ENCODE results near the gene STAT1. TPM values are rescaled to one million over a fixed set of nuclear protein-coding genes. Genes with fewer than 3 reads are reported as not detected.

STAT1 gene
- total and polyA plus RNA-seq, 4 donors: 30.1 to 70.7 (median 55.7) TPM

DNA sequence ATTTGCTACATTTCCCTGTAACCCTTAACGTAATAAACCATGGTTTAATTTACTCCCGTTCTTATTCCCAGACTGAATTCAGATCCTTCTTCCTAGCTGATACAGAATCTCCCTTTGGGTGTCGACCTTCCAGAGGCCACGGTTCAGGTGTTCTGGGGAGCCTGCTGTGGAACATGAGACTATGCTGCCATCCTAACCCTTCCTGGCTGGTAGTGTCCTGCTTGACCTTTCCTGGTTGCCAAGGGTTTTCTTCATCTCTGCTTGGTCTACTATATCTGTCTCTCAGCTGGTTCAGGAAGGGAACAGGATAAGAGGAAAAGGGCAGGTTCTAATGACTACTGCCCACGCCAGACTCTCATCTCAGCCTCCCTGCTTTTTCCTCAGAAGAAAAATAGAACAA, 36.5 kb downstream of the STAT1 start:
- Histone ChIP-seq H3K27me3 (ENCODE audit: control insufficient read depth in 1 of 2, insufficient read depth in 2 of 2, low read length in 1 of 2) (no peaks in the 10 kb centered on the region), H3K36me3 (ENCODE audit: control insufficient read depth in 1 of 2, insufficient read depth in 2 of 2, low read length in 1 of 2) (peaks cover 6% of the 10 kb centered on the region in 2 donors), H3K4me1 (ENCODE audit: control insufficient read depth in 1 of 2, insufficient read depth in 2 of 2, low read length in 2 of 2) (no peaks in the 10 kb centered on the region), H3K9me3 (ENCODE audit: control insufficient read depth, low read length) (no peaks in the 10 kb centered on the region), H3K27ac (ENCODE audit: low read depth in 1 of 2, low read length in 2 of 2) (no peak overlapping the region), H3K4me3 (ENCODE audit: low read length in 2 of 2) (no peak overlapping the region)
- ATAC-seq (ENCODE audit: low FRiP score): no peak
- 93 to 96% methylated on average over 5 of the region's 5 CpGs for WGBS, 2 donors
- DNase-seq: no peak
- intact Hi-C loops (cut with DNase I): no loop called here

DNA sequence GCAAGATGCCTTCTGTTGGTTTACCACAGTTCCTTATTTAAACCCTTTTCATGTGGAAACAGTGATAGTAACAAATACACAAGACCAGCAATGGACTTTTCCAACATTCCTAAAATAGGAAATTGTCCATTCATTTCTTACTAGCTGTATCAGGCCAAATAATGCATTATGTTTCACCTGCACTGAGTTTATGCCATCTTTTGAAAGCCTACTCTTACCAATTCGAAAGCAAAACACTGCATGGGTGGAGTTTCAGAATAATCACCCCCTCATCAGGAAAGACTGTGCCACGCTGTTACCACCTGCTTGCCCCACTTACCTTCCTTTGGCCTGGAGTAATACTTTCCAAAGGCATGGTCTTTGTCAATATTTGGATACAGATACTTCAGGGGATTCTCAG, 37.5 kb downstream of the STAT1 start:
- H3K4me3 ChIP-seq (ENCODE audit: low read length in 2 of 2): no peak overlapping the region
- no peak for DNase-seq
- intact Hi-C loops (cut with DNase I): no loop called here
- H3K27ac ChIP-seq (ENCODE audit: low read depth in 1 of 2, low read length in 2 of 2): no peak overlapping the region
- H3K4me1 ChIP-seq (ENCODE audit: control insufficient read depth in 1 of 2, insufficient read depth in 2 of 2, low read length in 2 of 2): no peaks in the 10 kb centered on the region
- H3K9me3 ChIP-seq (ENCODE audit: control insufficient read depth, low read length): no peaks in the 10 kb centered on the region
- WGBS, 2 donors: 97 to 98% methylated on average over 2 of the region's 2 CpGs
- no peaks in the 10 kb centered on the region for H3K27me3 ChIP-seq (ENCODE audit: control insufficient read depth in 1 of 2, insufficient read depth in 2 of 2, low read length in 1 of 2)
- H3K36me3 ChIP-seq (ENCODE audit: control insufficient read depth in 1 of 2, insufficient read depth in 2 of 2, low read length in 1 of 2): peaks cover 6% of the 10 kb centered on the region in 2 donors
- ATAC-seq (ENCODE audit: low FRiP score): no peak

DNA sequence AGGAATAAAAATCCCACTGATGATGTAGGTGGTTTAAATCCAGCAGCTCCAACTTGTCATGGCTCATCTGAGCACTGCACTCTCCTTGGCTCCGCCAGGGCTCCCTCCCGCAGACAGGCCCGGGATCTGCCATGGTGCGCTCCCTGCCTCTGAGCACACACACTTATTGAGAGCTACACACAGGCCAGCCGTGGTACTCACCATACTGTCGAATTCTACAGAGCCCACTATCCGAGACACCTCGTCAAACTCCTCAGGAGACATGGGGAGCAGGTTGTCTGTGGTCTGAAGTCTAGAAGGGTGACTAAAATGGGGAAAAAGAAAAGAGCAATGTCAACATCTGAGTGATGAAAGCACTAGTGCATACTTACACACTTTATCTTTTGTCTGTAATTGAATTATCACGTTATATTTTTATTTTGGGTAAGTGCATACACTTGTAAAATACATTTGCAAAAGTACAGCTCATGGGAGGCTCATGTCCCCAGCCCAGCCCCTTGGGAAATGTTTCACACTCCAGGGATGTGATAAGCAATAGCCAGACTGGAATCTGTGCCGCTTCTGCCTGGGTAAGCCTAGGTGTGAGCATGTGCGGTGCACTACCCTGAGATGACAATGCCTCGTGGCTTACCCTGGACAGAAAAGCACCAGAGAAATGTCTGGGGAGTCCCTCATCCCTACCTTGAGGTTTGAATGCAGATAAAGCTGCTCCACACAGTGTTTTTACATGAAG, 39.2 kb downstream of the STAT1 start:
- Histone ChIP-seq H3K36me3 (ENCODE audit: control insufficient read depth in 1 of 2, insufficient read depth in 2 of 2, low read length in 1 of 2) (peaks cover 4 to 6% of the 10 kb centered on the region in 2 donors), H3K4me3 (ENCODE audit: low read length in 2 of 2) (no peak overlapping the region), H3K4me1 (ENCODE audit: control insufficient read depth in 1 of 2, insufficient read depth in 2 of 2, low read length in 2 of 2) (no peaks in the 10 kb centered on the region), H3K9me3 (ENCODE audit: control insufficient read depth, low read length) (no peaks in the 10 kb centered on the region), H3K27me3 (ENCODE audit: control insufficient read depth in 1 of 2, insufficient read depth in 2 of 2, low read length in 1 of 2) (no peaks in the 10 kb centered on the region), H3K27ac (ENCODE audit: low read depth in 1 of 2, low read length in 2 of 2) (no peak overlapping the region)
- DNase-seq: no peak
- ATAC-seq (ENCODE audit: low FRiP score): peak; percentile 54
- intact Hi-C loops (cut with DNase I): no loop called here
- WGBS, 2 donors: 80 to 85% methylated on average over 12 of the region's 12 CpGs

DNA sequence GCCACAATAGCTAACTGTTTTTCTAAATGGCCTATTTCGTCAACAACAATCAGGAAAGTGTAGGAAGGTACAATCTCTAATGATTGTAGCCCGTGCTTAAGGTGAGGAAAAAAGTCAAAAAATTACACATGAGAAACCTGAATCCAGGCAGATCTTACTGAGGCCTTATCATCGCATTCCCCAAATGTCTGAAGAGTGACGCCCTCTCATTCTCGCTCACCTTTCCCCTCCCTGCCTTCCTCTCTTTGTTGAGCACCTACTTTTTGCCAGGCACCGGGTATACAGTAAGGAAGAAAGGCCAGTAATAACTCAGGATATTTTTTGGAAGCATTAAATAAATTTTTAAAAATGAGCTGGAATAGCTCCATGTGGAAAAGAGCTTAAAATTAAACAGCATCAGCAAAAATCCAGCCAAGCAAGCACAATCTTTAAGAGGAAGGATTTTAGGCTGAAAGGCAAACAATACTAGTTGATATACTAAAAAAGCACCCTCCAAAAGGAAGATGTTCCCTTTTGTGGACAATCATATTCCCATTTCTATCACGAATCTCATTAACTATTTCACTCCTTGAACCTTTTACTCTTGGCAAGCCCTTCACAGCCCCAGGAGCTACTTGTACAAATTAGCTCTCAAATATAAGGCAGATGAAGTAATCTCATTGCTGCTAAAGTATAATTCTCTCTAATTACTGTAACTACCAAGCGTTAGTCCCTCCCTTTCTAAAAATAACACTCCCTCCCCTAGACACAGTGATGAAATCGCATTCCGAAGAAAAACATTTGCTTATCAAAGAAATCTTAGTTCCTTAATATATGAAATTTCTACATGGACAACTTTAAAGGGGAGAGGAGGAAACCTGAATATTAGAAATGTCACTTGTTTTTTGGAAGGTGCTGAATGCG, 40.0 kb downstream of the STAT1 start:
- DNase-seq (no peak), ATAC-seq (ENCODE audit: low FRiP score) (no peak)
- no peaks in the 10 kb centered on the region for H3K9me3 ChIP-seq (ENCODE audit: control insufficient read depth, low read length)
- H3K27ac ChIP-seq (ENCODE audit: low read depth in 1 of 2, low read length in 2 of 2): no peak overlapping the region
- WGBS, 2 donors: 55 to 61% methylated on average over 11 of the region's 11 CpGs
- intact Hi-C loops (cut with DNase I): no loop called here
- H3K4me3 ChIP-seq (ENCODE audit: low read length in 2 of 2): no peak overlapping the region
- peaks cover 4 to 6% of the 10 kb centered on the region in 2 donors for H3K36me3 ChIP-seq (ENCODE audit: control insufficient read depth in 1 of 2, insufficient read depth in 2 of 2, low read length in 1 of 2)
- H3K27me3 ChIP-seq (ENCODE audit: control insufficient read depth in 1 of 2, insufficient read depth in 2 of 2, low read length in 1 of 2): no peaks in the 10 kb centered on the region
- no peaks in the 10 kb centered on the region for H3K4me1 ChIP-seq (ENCODE audit: control insufficient read depth in 1 of 2, insufficient read depth in 2 of 2, low read length in 2 of 2)

DNA sequence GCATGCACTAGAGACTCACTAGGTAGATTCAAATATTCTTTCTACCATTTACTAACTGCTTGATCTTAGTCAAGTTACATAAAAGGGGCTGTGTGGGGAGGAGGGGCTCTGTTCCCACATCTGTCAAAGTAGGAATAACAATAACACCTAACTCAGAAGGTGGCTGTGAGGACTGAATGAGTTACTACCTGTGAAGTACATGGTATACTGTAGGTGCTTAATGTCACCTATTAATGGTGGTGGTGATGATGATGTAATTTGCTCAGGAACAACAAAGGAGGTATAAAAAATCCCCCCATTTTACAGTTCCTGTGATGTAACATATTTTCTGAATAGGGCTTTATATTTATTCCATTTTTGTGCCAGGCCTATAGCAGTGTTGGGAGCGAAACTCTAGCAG, 40.7 kb downstream of the STAT1 start:
- peaks cover under 1 to 2% of the 10 kb centered on the region in 2 donors for H3K36me3 ChIP-seq (ENCODE audit: control insufficient read depth in 1 of 2, insufficient read depth in 2 of 2, low read length in 1 of 2)
- DNase-seq: no peak
- no peak overlapping the region for H3K27ac ChIP-seq (ENCODE audit: low read depth in 1 of 2, low read length in 2 of 2)
- no peaks in the 10 kb centered on the region for H3K4me1 ChIP-seq (ENCODE audit: control insufficient read depth in 1 of 2, insufficient read depth in 2 of 2, low read length in 2 of 2)
- no peak overlapping the region for H3K4me3 ChIP-seq (ENCODE audit: low read length in 2 of 2)
- no peaks in the 10 kb centered on the region for H3K27me3 ChIP-seq (ENCODE audit: control insufficient read depth in 1 of 2, insufficient read depth in 2 of 2, low read length in 1 of 2)
- intact Hi-C loops (cut with DNase I): no loop called here
- no peak for ATAC-seq (ENCODE audit: low FRiP score)
- WGBS, 2 donors: 100% methylated on average over 1 of the region's 1 CpG
- H3K9me3 ChIP-seq (ENCODE audit: control insufficient read depth, low read length): no peaks in the 10 kb centered on the region

DNA sequence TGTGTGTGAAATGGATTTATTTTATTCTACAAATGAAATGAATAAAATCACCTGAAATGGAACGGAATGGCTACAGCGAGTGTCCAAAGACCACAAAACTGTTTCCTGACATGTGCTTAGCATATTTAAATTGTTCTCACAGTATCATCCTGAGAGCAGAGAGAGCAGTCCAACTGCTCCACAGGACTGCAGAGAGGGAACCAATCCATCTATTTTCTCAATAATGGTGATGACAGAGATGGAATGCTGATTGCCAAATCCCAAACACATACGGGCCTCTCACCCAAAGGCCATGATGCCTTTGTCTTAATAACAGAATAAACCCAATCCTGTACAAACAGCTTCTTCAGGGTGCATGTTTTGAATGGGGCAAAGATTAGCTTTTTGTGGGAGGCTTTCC, 41.1 kb downstream of the STAT1 start:
- H3K27ac ChIP-seq (ENCODE audit: low read depth in 1 of 2, low read length in 2 of 2): no peak overlapping the region
- 60 to 75% methylated on average over 3 of the region's 3 CpGs for WGBS, 2 donors
- no peaks in the 10 kb centered on the region for H3K4me1 ChIP-seq (ENCODE audit: control insufficient read depth in 1 of 2, insufficient read depth in 2 of 2, low read length in 2 of 2)
- DNase-seq (no peak), ATAC-seq (ENCODE audit: low FRiP score) (no peak)
- no peaks in the 10 kb centered on the region for H3K27me3 ChIP-seq (ENCODE audit: control insufficient read depth in 1 of 2, insufficient read depth in 2 of 2, low read length in 1 of 2)
- intact Hi-C loops (cut with DNase I): no loop called here
- no peaks in the 10 kb centered on the region for H3K9me3 ChIP-seq (ENCODE audit: control insufficient read depth, low read length)
- no peak overlapping the region for H3K4me3 ChIP-seq (ENCODE audit: low read length in 2 of 2)
- peaks cover 0 to 2% of the 10 kb centered on the region in 2 donors for H3K36me3 ChIP-seq (ENCODE audit: control insufficient read depth in 1 of 2, insufficient read depth in 2 of 2, low read length in 1 of 2)

DNA sequence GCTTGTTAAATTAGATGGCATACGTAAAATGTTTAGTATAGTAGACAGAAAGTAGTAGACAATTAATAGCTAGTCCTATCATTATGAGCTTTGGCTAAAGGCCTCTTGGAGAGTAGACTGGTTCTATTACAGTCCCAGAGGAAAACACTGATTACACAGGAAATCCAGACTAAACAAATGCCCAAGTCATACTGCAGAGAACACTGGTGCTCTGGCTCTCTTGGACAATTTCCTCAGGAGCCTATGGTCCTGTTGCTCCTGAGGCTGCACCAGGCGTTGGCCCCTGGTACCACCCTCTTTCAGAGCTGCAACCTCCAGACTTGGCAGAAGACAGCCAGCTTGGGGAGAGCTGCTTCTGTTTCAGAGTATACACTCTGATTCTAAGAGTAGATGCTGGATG, 41.8 kb downstream of the STAT1 start:
- ATAC-seq (ENCODE audit: low FRiP score) (no peak), DNase-seq (no peak)
- peaks cover 0 to 2% of the 10 kb centered on the region in 2 donors for H3K36me3 ChIP-seq (ENCODE audit: control insufficient read depth in 1 of 2, insufficient read depth in 2 of 2, low read length in 1 of 2)
- no peaks in the 10 kb centered on the region for H3K27me3 ChIP-seq (ENCODE audit: control insufficient read depth in 1 of 2, insufficient read depth in 2 of 2, low read length in 1 of 2)
- WGBS, 2 donors: 33 to 40% methylated on average over 2 of the region's 2 CpGs
- no peaks in the 10 kb centered on the region for H3K9me3 ChIP-seq (ENCODE audit: control insufficient read depth, low read length)
- no peak overlapping the region for H3K27ac ChIP-seq (ENCODE audit: low read depth in 1 of 2, low read length in 2 of 2)
- no peak overlapping the region for H3K4me3 ChIP-seq (ENCODE audit: low read length in 2 of 2)
- intact Hi-C loops (cut with DNase I): no loop called here
- H3K4me1 ChIP-seq (ENCODE audit: control insufficient read depth in 1 of 2, insufficient read depth in 2 of 2, low read length in 2 of 2): no peaks in the 10 kb centered on the region

DNA sequence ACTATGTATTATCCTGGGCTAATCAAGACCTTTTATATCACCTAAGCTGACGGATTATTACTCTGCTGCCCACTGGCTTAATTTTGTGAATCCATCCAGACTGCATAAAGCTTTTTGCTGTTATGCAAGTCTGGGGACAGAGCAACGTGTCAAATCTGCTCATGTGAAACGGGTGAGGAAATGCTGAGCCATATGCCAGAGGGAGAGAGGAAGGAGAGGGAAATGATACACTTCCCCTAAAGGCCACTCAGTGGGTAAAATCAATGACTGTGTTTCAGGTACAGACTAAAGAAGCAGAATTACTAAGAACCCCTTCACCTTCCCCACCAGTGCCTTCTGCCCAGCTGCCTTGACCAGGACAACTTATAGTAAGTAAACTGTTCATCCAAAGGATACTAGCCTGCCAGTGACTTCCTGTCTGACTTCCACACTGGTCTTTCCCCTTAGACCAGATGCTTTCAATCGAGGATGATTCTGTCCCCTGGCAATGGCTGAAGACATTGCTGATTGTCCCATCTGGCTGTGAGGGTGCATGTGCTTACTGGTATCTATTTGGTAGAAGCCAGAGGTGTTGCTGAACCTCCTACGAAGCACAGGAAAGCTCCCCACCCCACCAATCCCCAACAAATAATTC, 43.0 kb downstream of the STAT1 start:
- ATAC-seq (ENCODE audit: low FRiP score): no peak
- peaks cover 0 to 2% of the 10 kb centered on the region in 2 donors for H3K36me3 ChIP-seq (ENCODE audit: control insufficient read depth in 1 of 2, insufficient read depth in 2 of 2, low read length in 1 of 2)
- 87 to 90% methylated on average over 5 of the region's 5 CpGs for WGBS, 2 donors

More for the DNA sequence above, 43.0 kb downstream of the STAT1 start:
- no peak overlapping the region for H3K27ac ChIP-seq (ENCODE audit: low read depth in 1 of 2, low read length in 2 of 2)
- H3K9me3 ChIP-seq (ENCODE audit: control insufficient read depth, low read length): no peaks in the 10 kb centered on the region
- no peak overlapping the region for H3K4me3 ChIP-seq (ENCODE audit: low read length in 2 of 2)
- no peaks in the 10 kb centered on the region for H3K4me1 ChIP-seq (ENCODE audit: control insufficient read depth in 1 of 2, insufficient read depth in 2 of 2, low read length in 2 of 2)
- DNase-seq: no peak
- no peaks in the 10 kb centered on the region for H3K27me3 ChIP-seq (ENCODE audit: control insufficient read depth in 1 of 2, insufficient read depth in 2 of 2, low read length in 1 of 2)
- intact Hi-C loops (cut with DNase I): no loop called here
